Choroid plexus epithelial cell (primary cell): ENCODE results near the gene BICRAL.
"Not testable (repeated sequence)": the region's sequence is repeated elsewhere in the genome, so short reads cannot be mapped to it uniquely, and the experiment has no call there.

Experiments used
- DNase-seq: peaks from one replicate; pipeline ENCODE4 v3.0.0-alpha.2; 2010; ENCODE audit warnings: low read depth
- H3K4me3 ChIP-seq: 2 replicates; pipeline ENCODE4 v1.5.1; 2011; ENCODE audit warnings: low read depth, mild to moderate bottlenecking, control low read depth, low read length, moderate library complexity
- TF ChIP-seq, protein P1 (sequence below): conservative IDR thresholded peaks from 2 replicates; pipeline ENCODE4 v1.5.1; 2011; ENCODE audit warnings: low read depth, mild to moderate bottlenecking, control low read depth, inconsistent platforms, low read length, moderate library complexity

Gene BICRAL

GRCh38 chr6:42781796-42782688, at the start of gene BICRAL:
TSS of gene BICRAL (plus strand) at chr6:42782052. CDS start at chr6:42822023, 39,971 bp downstream.
- TF ChIP-seq, protein P1, sequence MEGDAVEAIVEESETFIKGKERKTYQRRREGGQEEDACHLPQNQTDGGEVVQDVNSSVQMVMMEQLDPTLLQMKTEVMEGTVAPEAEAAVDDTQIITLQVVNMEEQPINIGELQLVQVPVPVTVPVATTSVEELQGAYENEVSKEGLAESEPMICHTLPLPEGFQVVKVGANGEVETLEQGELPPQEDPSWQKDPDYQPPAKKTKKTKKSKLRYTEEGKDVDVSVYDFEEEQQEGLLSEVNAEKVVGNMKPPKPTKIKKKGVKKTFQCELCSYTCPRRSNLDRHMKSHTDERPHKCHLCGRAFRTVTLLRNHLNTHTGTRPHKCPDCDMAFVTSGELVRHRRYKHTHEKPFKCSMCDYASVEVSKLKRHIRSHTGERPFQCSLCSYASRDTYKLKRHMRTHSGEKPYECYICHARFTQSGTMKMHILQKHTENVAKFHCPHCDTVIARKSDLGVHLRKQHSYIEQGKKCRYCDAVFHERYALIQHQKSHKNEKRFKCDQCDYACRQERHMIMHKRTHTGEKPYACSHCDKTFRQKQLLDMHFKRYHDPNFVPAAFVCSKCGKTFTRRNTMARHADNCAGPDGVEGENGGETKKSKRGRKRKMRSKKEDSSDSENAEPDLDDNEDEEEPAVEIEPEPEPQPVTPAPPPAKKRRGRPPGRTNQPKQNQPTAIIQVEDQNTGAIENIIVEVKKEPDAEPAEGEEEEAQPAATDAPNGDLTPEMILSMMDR = no peak
- H3K4me3 ChIP-seq = peak within 1 kb of the TSS; percentile 91
- DNase-seq = peak; percentile 91

DNA sequence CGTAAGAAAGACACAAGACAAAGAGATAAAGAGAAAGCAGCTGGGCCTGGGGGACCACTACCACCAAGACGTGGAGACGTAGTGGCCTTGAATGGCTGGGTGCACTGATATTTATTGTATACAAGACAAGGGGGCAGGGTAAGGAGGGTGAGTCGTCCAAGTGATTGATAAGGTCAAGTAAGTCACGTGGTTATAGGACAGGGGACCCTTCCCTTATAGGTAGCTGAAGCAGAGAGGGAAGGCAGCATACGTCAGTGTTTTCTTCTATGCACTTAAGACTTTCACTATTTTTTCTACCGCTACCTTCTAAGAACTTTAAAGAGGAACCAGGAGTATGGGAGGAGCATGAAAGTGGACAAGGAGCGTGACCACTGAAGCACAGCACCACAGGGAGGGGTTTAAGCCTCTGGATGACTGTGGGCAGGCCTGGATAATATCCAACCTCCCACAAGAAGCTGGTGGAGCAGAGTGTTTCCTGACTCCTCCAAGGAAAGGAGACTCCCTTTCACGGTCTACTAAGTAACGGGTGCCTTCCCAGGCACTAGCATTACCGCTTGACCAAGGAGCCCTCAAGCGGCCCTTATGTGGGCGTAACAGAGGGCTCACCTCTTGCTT, 47.9 kb upstream of the BICRAL start:
- not testable (repeated sequence) for H3K4me3 ChIP-seq, DNase-seq

DNA sequence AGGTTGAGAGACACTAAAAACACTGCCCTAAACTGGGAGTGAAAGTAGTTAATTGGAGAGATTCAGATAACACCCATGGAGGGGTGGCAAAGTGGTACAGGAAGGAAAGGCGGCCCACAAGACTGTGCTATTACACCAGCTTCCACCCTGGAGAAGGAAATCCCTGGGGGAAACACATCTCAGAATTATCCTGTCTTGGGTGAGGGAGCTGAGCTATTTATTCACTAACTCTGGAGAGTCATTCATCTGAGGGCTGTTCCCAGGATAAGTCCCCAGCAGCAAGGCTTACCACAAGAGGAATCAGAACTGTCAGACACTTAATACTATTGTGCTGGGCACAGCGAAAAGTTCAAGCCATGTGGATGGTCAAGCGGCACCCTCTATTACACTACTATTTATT, 45.9 kb upstream of the BICRAL start:
- no peak for DNase-seq
- H3K4me3 ChIP-seq = no peak overlapping the region
- TF ChIP-seq, protein P1 = no peak

DNA sequence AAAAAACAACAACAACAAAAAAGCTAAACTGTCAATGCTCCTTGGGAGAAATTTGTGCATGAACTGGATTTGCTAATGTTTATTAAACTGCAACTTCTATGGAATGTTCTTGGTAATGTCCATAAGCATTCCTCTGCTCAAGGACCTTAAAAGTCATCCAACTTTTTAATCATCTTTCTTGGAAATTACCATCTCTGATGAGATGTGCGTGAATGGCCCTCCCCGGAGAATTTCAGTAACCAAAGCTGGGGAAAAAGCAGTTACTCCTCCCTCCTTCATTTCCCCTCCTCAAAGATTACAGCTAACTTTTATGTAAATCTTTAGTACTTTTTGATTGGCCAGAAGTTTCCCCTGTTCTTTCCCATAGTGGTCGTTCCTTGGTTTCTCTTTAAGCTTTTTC, 41.1 kb upstream of the BICRAL start:
- H3K4me3 ChIP-seq = no peak overlapping the region
- no peak for DNase-seq
- TF ChIP-seq, protein P1 = no peak

GRCh38 chr6:42742116-42742894, 39.5 kb upstream of the BICRAL start:
- no peak for DNase-seq
- no peak overlapping the region for H3K4me3 ChIP-seq
- TF ChIP-seq, protein P1 = no peak

GRCh38 chr6:42744351-42744893, 37.4 kb upstream of the BICRAL start:
- H3K4me3 ChIP-seq = peak overlapping the region; percentile 99
- TF ChIP-seq, protein P1 = no peak
- DNase-seq = no peak
